Measurements from ENCODE around the gene DOK3.

Gene DOK3

DNA sequence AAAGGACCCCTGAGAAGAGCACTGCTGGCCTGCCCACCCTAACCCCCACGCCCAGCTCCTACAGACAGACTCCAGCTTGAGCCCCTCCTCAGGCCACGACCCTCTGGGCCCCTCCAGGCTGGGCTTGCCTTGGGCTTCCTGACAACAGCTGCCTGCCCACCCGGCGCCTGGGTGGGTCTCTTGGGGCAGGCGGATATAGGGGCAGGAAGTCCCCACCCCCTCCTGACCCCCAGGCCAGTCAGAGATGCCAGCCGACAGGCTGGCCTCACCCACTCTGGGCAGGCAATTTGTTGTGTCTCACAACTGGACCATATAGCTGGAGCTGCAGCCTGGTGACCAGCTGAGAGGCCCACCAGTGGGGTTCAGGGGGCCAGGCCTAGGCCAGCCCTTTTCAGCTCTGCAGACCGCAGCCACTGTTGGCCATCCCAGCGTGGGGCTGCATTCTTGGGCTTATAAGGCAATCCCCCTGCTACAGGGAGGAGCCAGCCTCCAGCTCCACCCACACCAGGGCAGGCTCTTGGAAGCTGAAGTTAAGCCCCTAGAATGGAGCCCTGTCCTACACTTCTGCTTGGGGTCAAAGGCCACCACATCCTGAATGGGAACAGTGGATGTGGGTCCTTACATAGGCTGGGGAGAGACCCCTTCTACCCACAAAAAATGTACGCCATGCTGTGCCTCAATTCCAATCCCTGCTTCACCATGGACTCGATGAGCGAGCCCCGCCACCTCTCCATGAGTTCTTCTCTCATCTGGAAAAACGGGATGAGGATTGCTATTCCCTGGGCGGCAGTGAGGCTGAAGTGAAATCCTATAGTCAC, 14.2 kb downstream of the DOK3 start:
- Histone ChIP-seq H3K27me3 (ENCODE audit: insufficient read depth, low read length, poor library complexity) (no peaks in the 10 kb centered on the region), H3K9me3 (ENCODE audit: insufficient read depth, low read length, severe bottlenecking) (no peaks in the 10 kb centered on the region), H3K79me2 (ENCODE audit: insufficient read depth, low read length) (no peaks in the 10 kb centered on the region), H3K9ac (ENCODE audit: low read depth, low read length) (no peak overlapping the region), H3K4me2 (ENCODE audit: insufficient read depth, low read length) (peak overlapping the region; percentile 94; the same call in 1 of the 2 replicates), H4K20me1 (ENCODE audit: insufficient read depth, low read length) (no peaks in the 10 kb centered on the region), H3K27ac (ENCODE audit: low read length) (no peak overlapping the region), H3K4me1 (ENCODE audit: insufficient read depth, low read length) (peaks cover 20% of the 10 kb centered on the region), H2AFZ (ENCODE audit: low read depth, low read length) (no peak overlapping the region), H3K4me3 (ENCODE audit: low read depth in 1 of 2, low read length in 2 of 2) (no peak overlapping the region), H3K36me3 (ENCODE audit: insufficient read depth, low read length) (no peaks in the 10 kb centered on the region)
- no peak for DNase-seq
- TF ChIP-seq EZH2 (IDR thresholded peaks at IDR 0.05; ENCODE audit: borderline replicate concordance, low read depth, low read length, severe bottlenecking) = no peak
- TF ChIP-seq, protein P1, sequence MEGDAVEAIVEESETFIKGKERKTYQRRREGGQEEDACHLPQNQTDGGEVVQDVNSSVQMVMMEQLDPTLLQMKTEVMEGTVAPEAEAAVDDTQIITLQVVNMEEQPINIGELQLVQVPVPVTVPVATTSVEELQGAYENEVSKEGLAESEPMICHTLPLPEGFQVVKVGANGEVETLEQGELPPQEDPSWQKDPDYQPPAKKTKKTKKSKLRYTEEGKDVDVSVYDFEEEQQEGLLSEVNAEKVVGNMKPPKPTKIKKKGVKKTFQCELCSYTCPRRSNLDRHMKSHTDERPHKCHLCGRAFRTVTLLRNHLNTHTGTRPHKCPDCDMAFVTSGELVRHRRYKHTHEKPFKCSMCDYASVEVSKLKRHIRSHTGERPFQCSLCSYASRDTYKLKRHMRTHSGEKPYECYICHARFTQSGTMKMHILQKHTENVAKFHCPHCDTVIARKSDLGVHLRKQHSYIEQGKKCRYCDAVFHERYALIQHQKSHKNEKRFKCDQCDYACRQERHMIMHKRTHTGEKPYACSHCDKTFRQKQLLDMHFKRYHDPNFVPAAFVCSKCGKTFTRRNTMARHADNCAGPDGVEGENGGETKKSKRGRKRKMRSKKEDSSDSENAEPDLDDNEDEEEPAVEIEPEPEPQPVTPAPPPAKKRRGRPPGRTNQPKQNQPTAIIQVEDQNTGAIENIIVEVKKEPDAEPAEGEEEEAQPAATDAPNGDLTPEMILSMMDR (IDR thresholded peaks at IDR 0.05; ENCODE audit: borderline replicate concordance, extremely low read depth, low read length, poor library complexity, severe bottlenecking) = no peak
- ATAC-seq (ENCODE audit: insufficient read depth, low read depth) = no peak

GRCh38 chr5:177494346-177495195, 15.1 kb downstream of the DOK3 start:
- DNase-seq (no peak), ATAC-seq (ENCODE audit: insufficient read depth, low read depth) (no peak)
- H3K9me3 ChIP-seq (ENCODE audit: insufficient read depth, low read length, severe bottlenecking) = no peaks in the 10 kb centered on the region
- no peaks in the 10 kb centered on the region for H4K20me1 ChIP-seq (ENCODE audit: insufficient read depth, low read length)
- H3K4me2 ChIP-seq (ENCODE audit: insufficient read depth, low read length) = no peak overlapping the region
- no peak overlapping the region for H3K27ac ChIP-seq (ENCODE audit: low read length)
- peaks cover 20% of the 10 kb centered on the region for H3K4me1 ChIP-seq (ENCODE audit: insufficient read depth, low read length)
- H3K27me3 ChIP-seq (ENCODE audit: insufficient read depth, low read length, poor library complexity) = no peaks in the 10 kb centered on the region
- no peak overlapping the region for H2AFZ ChIP-seq (ENCODE audit: low read depth, low read length)
- no peaks in the 10 kb centered on the region for H3K79me2 ChIP-seq (ENCODE audit: insufficient read depth, low read length)
- H3K36me3 ChIP-seq (ENCODE audit: insufficient read depth, low read length) = no peaks in the 10 kb centered on the region
- H3K9ac ChIP-seq (ENCODE audit: low read depth, low read length) = no peak overlapping the region
- no peak for TF ChIP-seq EZH2 (IDR thresholded peaks at IDR 0.05; ENCODE audit: borderline replicate concordance, low read depth, low read length, severe bottlenecking)
- TF ChIP-seq, protein P1 (IDR thresholded peaks at IDR 0.05; ENCODE audit: borderline replicate concordance, extremely low read depth, low read length, poor library complexity, severe bottlenecking) = peak; percentile 26
- no peak overlapping the region for H3K4me3 ChIP-seq (ENCODE audit: low read depth in 1 of 2, low read length in 2 of 2)

- no peak for TF ChIP-seq EZH2 (IDR thresholded peaks at IDR 0.05; ENCODE audit: borderline replicate concordance, low read depth, low read length, severe bottlenecking)
- TF ChIP-seq, protein P1 (IDR thresholded peaks at IDR 0.05; ENCODE audit: borderline replicate concordance, extremely low read depth, low read length, poor library complexity, severe bottlenecking) = no peak
- no peaks in the 10 kb centered on the region for H3K27me3 ChIP-seq (ENCODE audit: insufficient read depth, low read length, poor library complexity)
- H2AFZ ChIP-seq (ENCODE audit: low read depth, low read length) = no peak overlapping the region
- H3K36me3 ChIP-seq (ENCODE audit: insufficient read depth, low read length) = no peaks in the 10 kb centered on the region
- ATAC-seq (ENCODE audit: insufficient read depth, low read depth) (no peak), DNase-seq (no peak)
- H3K4me1 ChIP-seq (ENCODE audit: insufficient read depth, low read length) = peaks cover 20% of the 10 kb centered on the region
- H3K4me2 ChIP-seq (ENCODE audit: insufficient read depth, low read length) = no peak overlapping the region
- H3K4me3 ChIP-seq (ENCODE audit: low read depth in 1 of 2, low read length in 2 of 2) = no peak overlapping the region
- no peaks in the 10 kb centered on the region for H3K9me3 ChIP-seq (ENCODE audit: insufficient read depth, low read length, severe bottlenecking)
- no peak overlapping the region for H3K27ac ChIP-seq (ENCODE audit: low read length)
- H4K20me1 ChIP-seq (ENCODE audit: insufficient read depth, low read length) = no peaks in the 10 kb centered on the region; the same call in 1 of the 2 replicates
- H3K9ac ChIP-seq (ENCODE audit: low read depth, low read length) = no peak overlapping the region
- no peaks in the 10 kb centered on the region for H3K79me2 ChIP-seq (ENCODE audit: insufficient read depth, low read length)
These were observed 15.8 kb downstream of the DOK3 start for GRCh38 chr5:177493795-177494345.

All from DND-41 (cell line).